Activated T-cell treated with anti-CD3 and anti-CD28 coated beads, Interleukin-2, amount 50 U/mL, for 24 hours (primary cell): Measurements from ENCODE around the gene RTN4.
A peak's percentile ranks its signal among the peaks of the same experiment; 100 is the strongest.

Experiments
- DNase-seq: peaks from one replicate; pipeline ENCODE4 v3.0.0-alpha.2; 2020
- H3K27ac Mint-ChIP-seq: 2 replicates; pipeline ENCODE4 v1.8.0; 2020; ENCODE audit warnings: mild to moderate bottlenecking, mixed read lengths
- H3K27me3 Mint-ChIP-seq: 2 replicates; pipeline ENCODE4 v1.8.0; 2020; ENCODE audit warnings: mixed read lengths
- H3K36me3 Mint-ChIP-seq: 2 replicates; pipeline ENCODE4 v1.8.0; 2020; ENCODE audit warnings: low read depth, mixed read lengths
- H3K4me1 Mint-ChIP-seq: 2 replicates; pipeline ENCODE4 v1.8.0; 2020; ENCODE audit warnings: low read depth, mixed read lengths
- H3K4me3 Mint-ChIP-seq: 2 replicates; pipeline ENCODE4 v1.8.0; 2020; ENCODE audit warnings: mild to moderate bottlenecking, moderate library complexity, mixed read lengths
- H3K9me3 Mint-ChIP-seq: 2 replicates; pipeline ENCODE4 v1.8.0; 2020; ENCODE audit warnings: mixed read lengths

RTN4 gene

DNA sequence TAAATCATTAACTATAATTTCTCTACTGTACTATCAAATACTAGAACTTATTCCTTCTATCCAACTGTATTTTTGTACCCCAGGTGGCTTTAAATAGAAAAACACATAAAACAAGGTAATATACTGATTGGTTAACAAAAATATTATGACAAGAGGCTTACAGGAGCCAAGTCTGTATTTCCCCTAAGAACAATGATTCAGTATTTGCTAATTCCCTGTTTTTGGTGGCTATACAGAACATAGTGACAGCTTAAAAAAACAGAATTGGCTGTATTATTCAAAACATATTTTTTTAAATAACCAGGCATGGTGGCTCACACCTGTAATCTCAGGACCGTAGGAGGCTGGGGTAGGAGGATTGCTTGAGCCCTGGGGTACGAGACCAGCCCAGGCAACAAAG is 16.3 kb downstream of the RTN4 start:
- peaks cover 72% of the 10 kb centered on the region for H3K4me1 Mint-ChIP-seq
- H3K27me3 Mint-ChIP-seq = no peaks in the 10 kb centered on the region
- no peak overlapping the region for H3K27ac Mint-ChIP-seq

DNA sequence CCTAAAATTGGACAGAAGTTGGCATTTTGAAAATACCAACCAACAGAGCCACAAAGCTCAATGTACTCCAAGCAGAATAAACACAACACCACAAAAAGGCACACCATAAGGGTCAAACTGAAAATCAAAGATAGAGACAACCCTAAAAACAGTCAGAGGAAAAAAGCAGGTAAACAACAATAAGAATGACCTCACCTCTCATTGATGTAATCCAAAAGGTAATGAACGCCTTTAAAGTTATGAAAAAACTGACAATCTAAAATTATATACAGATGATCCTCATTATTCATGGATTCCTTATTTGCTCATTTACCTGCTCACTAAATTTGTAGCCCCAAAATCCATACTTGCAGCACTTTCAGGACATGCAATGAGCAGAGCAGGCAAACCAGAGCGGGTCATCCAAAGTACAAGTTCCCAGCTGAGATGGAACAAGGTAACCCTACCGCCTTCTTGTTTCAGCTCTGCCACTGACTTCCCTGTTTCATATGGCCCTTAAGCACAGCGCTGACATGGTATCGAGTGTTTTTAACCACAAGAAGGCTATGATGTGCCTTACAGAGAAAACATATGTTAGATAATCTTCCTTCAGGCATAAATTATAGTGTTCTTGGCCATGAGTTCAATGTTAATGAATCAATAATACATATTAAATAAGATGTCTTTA is 17.0 kb downstream of the RTN4 start:
- no peaks in the 10 kb centered on the region for H3K27me3 Mint-ChIP-seq
- no peak overlapping the region for H3K27ac Mint-ChIP-seq
- H3K4me1 Mint-ChIP-seq = peaks cover 70% of the 10 kb centered on the region
- no peak for DNase-seq
- H3K9me3 Mint-ChIP-seq = peaks cover 16% of the 10 kb centered on the region
- H3K4me3 Mint-ChIP-seq = peak overlapping the region; percentile 10
- H3K36me3 Mint-ChIP-seq = peaks cover 21% of the 10 kb centered on the region

More for the DNA sequence above, 16.3 kb downstream of the RTN4 start:
- DNase-seq = no peak
- H3K9me3 Mint-ChIP-seq = peaks cover 17% of the 10 kb centered on the region
- peaks cover 26% of the 10 kb centered on the region for H3K36me3 Mint-ChIP-seq
- no peak overlapping the region for H3K4me3 Mint-ChIP-seq

DNA sequence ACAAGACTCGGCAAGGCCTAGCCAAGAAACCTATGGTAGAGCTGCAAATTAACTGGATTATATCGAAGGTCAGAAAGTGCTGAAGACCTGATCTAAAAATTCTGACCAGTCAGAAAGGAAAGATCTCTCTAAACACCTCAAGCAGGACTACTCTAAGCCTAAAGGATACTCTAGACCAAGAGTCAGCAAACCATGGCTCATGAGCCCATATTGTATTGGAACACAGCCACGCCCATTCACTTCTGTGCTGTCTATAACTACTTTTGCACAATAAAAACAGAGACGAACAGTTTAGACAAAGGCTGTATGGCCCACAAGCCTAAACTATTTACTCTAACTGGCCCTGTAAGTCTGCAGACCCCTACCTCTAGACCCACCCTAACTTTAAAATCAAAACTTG is 18.7 kb downstream of the RTN4 start:
- Mint-ChIP-seq H3K27me3 (no peaks in the 10 kb centered on the region), H3K4me1 (peaks cover 54% of the 10 kb centered on the region), H3K27ac (no peak overlapping the region), H3K4me3 (no peak overlapping the region), H3K36me3 (peaks cover 7% of the 10 kb centered on the region), H3K9me3 (peaks cover 4% of the 10 kb centered on the region)
- no peak for DNase-seq

DNA sequence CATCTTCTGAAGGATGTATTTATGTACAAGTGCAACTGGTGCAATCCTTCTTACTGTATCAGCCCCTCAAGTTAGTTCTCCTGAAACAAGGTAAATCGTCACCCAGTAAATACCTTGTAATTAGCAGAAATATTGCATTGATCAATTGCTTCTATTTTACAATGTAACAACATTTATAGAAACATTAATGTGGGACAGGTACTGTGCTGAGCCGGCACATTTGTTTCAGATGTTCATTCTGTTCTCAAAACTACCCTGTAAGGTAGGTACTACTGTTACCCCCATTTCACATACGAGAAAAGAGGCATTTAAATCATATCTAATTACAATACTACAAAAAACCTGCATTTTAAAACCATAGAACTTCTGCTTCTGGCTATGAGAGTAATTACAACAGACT is 19.5 kb downstream of the RTN4 start:
- Mint-ChIP-seq H3K27ac (no peak overlapping the region), H3K27me3 (no peaks in the 10 kb centered on the region), H3K4me1 (peaks cover 52% of the 10 kb centered on the region), H3K9me3 (peaks cover 3% of the 10 kb centered on the region), H3K4me3 (no peak overlapping the region), H3K36me3 (peaks cover 5% of the 10 kb centered on the region)
- no peak for DNase-seq

DNA sequence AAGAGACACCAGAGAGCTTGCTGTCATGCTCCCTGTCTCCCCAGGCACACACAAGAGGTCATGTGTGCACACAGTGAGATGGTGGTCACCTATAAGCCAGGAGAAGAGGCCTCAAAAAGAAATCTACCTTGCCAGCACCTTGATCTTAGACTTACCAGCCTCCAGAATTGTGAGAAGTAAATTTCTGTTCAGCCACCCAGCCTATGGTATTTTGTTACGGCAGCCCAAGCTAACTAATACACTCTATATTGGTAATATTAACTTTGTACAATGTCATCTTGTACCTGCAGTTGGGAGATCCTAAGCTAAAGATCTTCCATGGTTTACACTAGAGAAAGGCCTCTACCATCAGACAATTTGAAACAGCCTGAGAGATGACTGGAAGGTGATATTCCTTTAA is 21.2 kb downstream of the RTN4 start:
- DNase-seq = no peak
- Mint-ChIP-seq H3K36me3 (peaks cover 7% of the 10 kb centered on the region), H3K4me1 (peaks cover 38% of the 10 kb centered on the region), H3K27me3 (no peaks in the 10 kb centered on the region), H3K9me3 (peaks cover 2% of the 10 kb centered on the region), H3K4me3 (no peak overlapping the region), H3K27ac (no peak overlapping the region)

DNA sequence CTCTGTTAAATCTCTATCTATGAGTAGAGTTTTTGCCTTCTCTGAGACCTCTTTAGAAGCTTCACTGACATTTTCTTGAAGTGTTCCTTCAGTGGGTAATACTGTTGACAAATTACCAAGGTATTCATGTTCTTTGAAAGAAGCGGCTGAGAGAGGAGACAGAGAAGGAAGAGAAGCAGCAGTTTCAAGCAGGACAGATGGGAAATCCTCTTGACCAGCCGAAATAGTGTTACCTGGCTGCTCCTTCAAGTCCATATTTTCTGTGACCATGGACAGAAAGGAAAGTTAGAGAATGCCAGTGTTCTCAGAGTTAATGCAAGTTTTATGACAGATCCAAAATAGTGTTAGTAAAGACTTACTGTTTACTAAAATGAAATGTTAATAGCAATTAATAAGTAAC is 23.0 kb downstream of the RTN4 start:
- Mint-ChIP-seq H3K36me3 (peaks cover 5% of the 10 kb centered on the region), H3K27ac (no peak overlapping the region), H3K27me3 (no peaks in the 10 kb centered on the region), H3K4me3 (no peak overlapping the region), H3K4me1 (peaks cover 21% of the 10 kb centered on the region), H3K9me3 (no peaks in the 10 kb centered on the region)
- DNase-seq = no peak

DNA sequence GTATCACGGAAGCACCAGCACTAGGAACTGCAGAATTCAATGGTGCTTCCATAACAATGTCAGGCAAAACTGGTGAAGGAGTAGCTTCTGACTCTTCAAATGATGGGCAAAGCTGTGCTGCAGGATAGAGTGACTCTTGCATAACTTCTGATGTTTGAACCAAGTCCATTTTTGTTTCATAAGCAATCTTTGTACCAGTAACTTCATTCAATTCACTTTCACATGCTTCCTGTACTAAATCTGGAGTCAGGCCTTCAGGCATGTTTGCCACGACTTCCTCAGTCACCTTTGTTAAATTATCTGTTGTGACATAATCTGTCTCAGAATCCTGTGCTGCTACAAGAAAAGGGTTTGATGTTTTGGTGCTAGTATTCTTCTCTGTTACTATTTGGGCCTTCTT is 24.0 kb downstream of the RTN4 start:
- no peaks in the 10 kb centered on the region for H3K27me3 Mint-ChIP-seq
- no peaks in the 10 kb centered on the region for H3K9me3 Mint-ChIP-seq
- no peak overlapping the region for H3K27ac Mint-ChIP-seq
- peaks cover 7% of the 10 kb centered on the region for H3K36me3 Mint-ChIP-seq
- no peak overlapping the region for H3K4me3 Mint-ChIP-seq
- peaks cover 15% of the 10 kb centered on the region for H3K4me1 Mint-ChIP-seq
- DNase-seq = no peak

DNA sequence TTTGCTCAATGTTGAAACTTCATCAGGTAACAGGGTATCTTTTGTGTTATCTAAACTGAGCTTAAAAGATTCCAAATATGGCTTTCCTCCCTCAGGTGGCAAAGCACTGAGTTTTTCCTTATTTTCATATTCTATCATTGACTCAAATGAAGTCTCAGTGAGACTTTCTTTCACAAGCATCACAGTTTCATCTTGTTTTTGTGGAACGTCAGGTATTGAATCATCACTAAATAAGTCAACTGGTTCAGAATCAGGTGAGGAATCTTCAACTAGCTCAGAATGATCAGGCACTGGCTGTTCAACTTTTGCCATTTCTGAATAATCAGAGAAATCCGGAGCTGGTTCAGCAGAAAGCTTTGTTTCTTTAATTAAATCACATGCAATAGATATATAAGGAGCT is 24.6 kb downstream of the RTN4 start:
- H3K4me1 Mint-ChIP-seq = peaks cover 10% of the 10 kb centered on the region
- H3K4me3 Mint-ChIP-seq = no peak overlapping the region
- no peak overlapping the region for H3K27ac Mint-ChIP-seq
- no peaks in the 10 kb centered on the region for H3K27me3 Mint-ChIP-seq
- peaks cover 10% of the 10 kb centered on the region for H3K36me3 Mint-ChIP-seq
- no peaks in the 10 kb centered on the region for H3K9me3 Mint-ChIP-seq
- no peak for DNase-seq

DNA sequence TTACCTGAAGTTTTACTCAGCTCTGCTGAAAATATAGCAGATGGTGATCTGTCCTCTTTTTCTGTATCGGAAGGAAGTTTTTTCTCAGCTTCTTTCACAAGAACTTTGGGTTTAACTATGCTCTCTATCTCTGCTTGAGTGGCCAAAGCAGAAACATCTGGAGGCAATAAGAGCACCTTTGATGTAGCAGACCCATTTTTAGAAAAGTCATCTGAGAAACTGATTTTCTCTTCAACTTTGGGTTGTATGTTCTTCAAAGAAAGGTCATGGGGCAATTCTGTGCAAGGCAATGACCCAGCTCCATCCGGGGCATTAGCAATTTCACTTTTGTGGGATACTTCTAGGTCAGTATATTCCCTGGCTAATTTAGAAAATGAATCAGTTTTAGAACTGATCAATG is 25.2 kb downstream of the RTN4 start:
- no peak for DNase-seq
- no peaks in the 10 kb centered on the region for H3K9me3 Mint-ChIP-seq
- H3K36me3 Mint-ChIP-seq = peaks cover 16% of the 10 kb centered on the region
- H3K27ac Mint-ChIP-seq = no peak overlapping the region
- no peaks in the 10 kb centered on the region for H3K27me3 Mint-ChIP-seq
- H3K4me3 Mint-ChIP-seq = no peak overlapping the region
- peaks cover 12% of the 10 kb centered on the region for H3K4me1 Mint-ChIP-seq

DNA sequence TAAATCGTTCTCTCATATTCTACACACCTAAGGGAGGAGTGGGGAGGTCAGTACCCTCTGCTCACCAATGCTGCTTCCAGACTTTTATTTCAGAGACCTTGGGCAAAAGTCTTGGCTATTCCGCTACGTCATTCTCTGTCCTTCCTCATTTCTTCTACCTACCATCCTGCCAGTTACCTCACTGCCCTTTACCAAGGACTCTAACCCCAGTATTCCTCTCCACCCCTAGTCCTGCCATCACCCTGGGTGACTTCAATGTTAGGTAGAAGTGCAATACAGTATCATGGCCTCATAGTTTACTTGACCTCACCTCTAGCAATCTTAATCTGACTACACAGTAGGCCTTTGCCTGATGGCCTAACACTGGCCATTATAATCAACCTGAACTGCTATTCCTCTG is 27.8 kb downstream of the RTN4 start:
- H3K27ac Mint-ChIP-seq = no peak overlapping the region
- H3K4me1 Mint-ChIP-seq = peaks cover 26% of the 10 kb centered on the region
- DNase-seq = no peak
- H3K9me3 Mint-ChIP-seq = no peaks in the 10 kb centered on the region
- H3K36me3 Mint-ChIP-seq = peaks cover 36% of the 10 kb centered on the region
- no peaks in the 10 kb centered on the region for H3K27me3 Mint-ChIP-seq
- no peak overlapping the region for H3K4me3 Mint-ChIP-seq

DNA sequence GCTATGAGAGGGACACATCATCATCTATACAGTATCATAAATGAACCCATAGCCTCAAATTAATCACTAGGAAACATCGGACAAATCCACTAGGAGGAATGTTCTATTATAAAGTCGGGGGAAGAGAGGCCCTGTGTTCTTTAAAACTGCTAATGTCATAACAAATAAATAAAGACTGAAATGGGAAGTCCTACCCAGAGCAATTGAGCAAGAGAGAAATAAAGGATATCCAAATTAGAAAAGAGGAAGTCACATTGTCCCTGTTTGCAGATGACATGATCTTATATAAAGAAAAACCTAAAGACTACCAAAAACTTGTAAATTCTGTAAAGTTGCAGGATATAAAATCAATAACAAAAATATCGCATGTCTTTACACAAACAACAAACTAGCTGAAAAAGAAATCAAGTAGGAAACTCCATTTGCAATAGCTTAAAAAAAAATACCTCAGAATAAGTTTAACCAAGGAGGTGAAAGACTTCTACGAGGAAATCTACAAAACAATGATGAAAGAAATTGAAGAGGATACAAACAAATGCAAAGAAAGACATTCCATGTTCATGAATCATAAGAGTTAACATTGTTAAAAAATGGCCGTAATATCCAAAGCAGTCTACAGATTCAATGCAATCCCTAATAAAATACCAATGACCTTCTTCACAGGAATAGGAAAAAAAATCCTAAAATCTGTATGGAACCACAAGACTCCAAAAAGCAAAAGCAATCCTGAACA is 30.6 kb downstream of the RTN4 start:
- Mint-ChIP-seq H3K27ac (no peak overlapping the region), H3K4me3 (no peak overlapping the region), H3K9me3 (no peaks in the 10 kb centered on the region), H3K36me3 (peaks cover 33% of the 10 kb centered on the region), H3K4me1 (peaks cover 33% of the 10 kb centered on the region), H3K27me3 (no peaks in the 10 kb centered on the region)
- DNase-seq = no peak

DNA sequence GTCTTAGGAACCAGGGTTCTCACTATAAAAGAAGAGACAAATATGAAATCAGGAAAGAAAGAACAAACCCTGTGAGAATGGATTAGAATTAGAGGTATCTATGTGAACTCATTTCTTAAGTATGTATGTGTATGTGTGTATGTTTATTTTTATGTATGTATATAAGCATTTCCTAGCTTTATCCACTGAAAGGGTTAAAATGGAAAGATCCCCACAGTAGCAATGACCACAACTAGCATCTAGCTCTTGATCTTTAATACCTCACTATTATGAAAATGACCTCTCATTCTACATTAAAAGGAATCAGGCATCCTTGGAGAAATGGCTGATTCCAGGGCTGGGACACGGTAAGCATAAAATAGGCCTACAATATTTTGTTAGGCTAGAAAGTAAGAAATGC is 31.6 kb downstream of the RTN4 start:
- Mint-ChIP-seq H3K36me3 (peaks cover 33% of the 10 kb centered on the region), H3K4me1 (peaks cover 36% of the 10 kb centered on the region), H3K27ac (no peak overlapping the region), H3K9me3 (no peaks in the 10 kb centered on the region), H3K4me3 (no peak overlapping the region), H3K27me3 (no peaks in the 10 kb centered on the region)
- no peak for DNase-seq

DNA sequence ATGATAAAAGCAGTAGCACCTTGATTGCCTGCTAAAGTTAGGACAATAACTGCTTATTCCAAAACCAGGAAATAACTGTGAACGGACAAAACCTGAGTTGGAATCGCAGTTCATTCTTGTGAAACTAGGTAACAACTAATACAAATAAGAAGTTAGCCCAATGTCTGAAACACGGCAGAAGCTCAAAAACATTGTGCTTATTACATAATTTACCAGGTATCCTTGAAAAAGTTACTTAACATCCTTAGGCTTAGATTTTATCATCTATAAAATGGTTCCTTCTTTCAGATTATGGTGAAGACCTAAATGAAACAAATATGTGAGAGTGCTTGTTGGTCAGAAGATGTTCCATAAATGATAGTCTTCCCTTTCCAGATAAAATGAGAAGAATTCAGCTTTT is 32.4 kb downstream of the RTN4 start:
- Mint-ChIP-seq H3K27ac (no peak overlapping the region), H3K4me1 (peaks cover 43% of the 10 kb centered on the region), H3K9me3 (no peaks in the 10 kb centered on the region)

DNA sequence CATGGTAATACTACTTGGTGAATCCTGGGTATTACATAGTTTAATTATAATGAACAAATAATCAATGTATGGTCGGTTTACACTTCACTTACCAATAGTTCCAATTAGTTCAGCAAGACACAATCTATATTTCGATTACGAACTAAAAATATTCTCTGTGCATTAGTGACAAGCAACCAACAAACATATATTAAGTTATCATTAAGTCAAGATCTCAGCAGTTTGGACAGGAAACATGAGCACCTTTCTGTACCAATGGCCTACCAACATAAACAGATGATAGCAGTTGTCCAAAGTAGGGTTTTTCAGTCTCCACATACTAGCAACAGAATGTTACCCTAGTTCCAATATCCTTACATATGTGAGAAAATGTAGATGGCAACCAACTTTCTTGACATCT is 32.8 kb downstream of the RTN4 start:
- H3K36me3 Mint-ChIP-seq = peaks cover 33% of the 10 kb centered on the region
- peaks cover 47% of the 10 kb centered on the region for H3K4me1 Mint-ChIP-seq
- DNase-seq = no peak
- no peak overlapping the region for H3K27ac Mint-ChIP-seq
- H3K27me3 Mint-ChIP-seq = no peaks in the 10 kb centered on the region
- no peaks in the 10 kb centered on the region for H3K9me3 Mint-ChIP-seq
- no peak overlapping the region for H3K4me3 Mint-ChIP-seq

More for the DNA sequence above, 32.4 kb downstream of the RTN4 start:
- no peak for DNase-seq
- H3K36me3 Mint-ChIP-seq = peaks cover 33% of the 10 kb centered on the region
- H3K27me3 Mint-ChIP-seq = no peaks in the 10 kb centered on the region
- H3K4me3 Mint-ChIP-seq = no peak overlapping the region
